Thymus (tissue), 14 donors: Measurements from ENCODE around the gene NUP43. TPM values are rescaled to one million over a fixed set of nuclear protein-coding genes. Genes with fewer than 3 reads are reported as not detected.

Experiments
- DNase-seq, 9 donors: peaks; one replicate each; pipeline ENCODE4 v3.0.0-alpha.2; 2013; ENCODE audit warnings: low spot score in 9 of 9, low read depth in 6 of 9, missing footprints in 1 of 9
- H3K27ac ChIP-seq, 2 donors: one replicate each; pipeline ENCODE4 v1.5.1; 2013; ENCODE audit warnings: control low read depth in 1 of 2, low read depth in 1 of 2, low read length in 1 of 2, mild to moderate bottlenecking in 1 of 2, moderate library complexity in 1 of 2
- H3K27me3 ChIP-seq, 2 donors: one replicate each; pipeline ENCODE4 v1.5.1; 2013; ENCODE audit warnings: low read length in 1 of 2; ENCODE audit not compliant: control insufficient read depth in 2 of 2, insufficient read depth in 1 of 2
- H3K36me3 ChIP-seq, 2 donors: one replicate each; pipeline ENCODE4 v1.5.1; 2013; ENCODE audit warnings: low read length in 1 of 2, mild to moderate bottlenecking in 1 of 2, moderate library complexity in 1 of 2; ENCODE audit not compliant: control insufficient read depth in 2 of 2, insufficient read depth in 2 of 2
- H3K4me1 ChIP-seq, 2 donors: one replicate each; pipeline ENCODE4 v1.5.1; 2013; ENCODE audit warnings: low read length in 2 of 2; ENCODE audit not compliant: control insufficient read depth in 2 of 2, insufficient read depth in 2 of 2
- H3K4me3 ChIP-seq, 2 donors: one replicate each; pipeline ENCODE4 v1.5.1; 2013; ENCODE audit warnings: low read length in 2 of 2, control low read depth in 1 of 2, mild to moderate bottlenecking in 1 of 2
- H3K9me3 ChIP-seq, 2 donors: one replicate each; pipeline ENCODE4 v1.5.1; 2013; ENCODE audit warnings: low read length in 1 of 2, mild to moderate bottlenecking in 1 of 2; ENCODE audit not compliant: control insufficient read depth in 2 of 2, insufficient read depth in 1 of 2
- WGBS: extraction: QIAGEN DNeasy Blood & Tissue Kit; methylation state at CpG from one replicate; pipeline ENCODE4 v1.1.7; 2013; 5-methylcytosine and 5-hydroxymethylcytosine counted together
- long read RNA-seq, 10 donors: transcript quantifications; one replicate each; lab custom pipeline, GENCODE V29; 2026
- polyA plus RNA-seq: library from polyadenylated mRNA; stranded (reverse); fragments of 200-250 nt; gene quantifications from one replicate; pipeline ENCODE4 v1.2.3, GENCODE V29; 2013
- total RNA-seq: library from RNA; stranded (reverse); fragments of 120-200 nt; gene quantifications from one replicate; pipeline ENCODE4 v1.2.4, GENCODE V29; 2013
- donor health status: healthy.

Gene NUP43
- 20.8 TPM for total RNA-seq
- 20.6 TPM for polyA plus RNA-seq
- long read RNA-seq, donor 1, partial matches to known transcripts = 0 of 1 reads
- long read RNA-seq, donor 1, other reads (novel, unspliced or antisense) = 0 of 1 reads
- long read RNA-seq, donor 2 = 0 reads
- long read RNA-seq, donor 3, partial matches to known transcripts = 31 of 32 reads
- long read RNA-seq, donor 3, other reads (novel, unspliced or antisense) = 0 of 32 reads
- long read RNA-seq, donor 4, partial matches to known transcripts = 0 of 3 reads
- long read RNA-seq, donor 4, other reads (novel, unspliced or antisense) = 0 of 3 reads
- long read RNA-seq, donor 5, transcript NUP43-201 (8 exons, 3,874 nt) = major isoform, 9 of 21 reads
- long read RNA-seq, donor 5, partial matches to known transcripts = 10 of 21 reads
- long read RNA-seq, donor 5, other reads (novel, unspliced or antisense) = 0 of 21 reads
- long read RNA-seq, donor 6, partial matches to known transcripts = 6 of 6 reads
- long read RNA-seq, donor 6, other reads (novel, unspliced or antisense) = 0 of 6 reads
- long read RNA-seq, donor 7, partial matches to known transcripts = 7 of 9 reads
- long read RNA-seq, donor 7, other reads (novel, unspliced or antisense) = 0 of 9 reads
- long read RNA-seq, donor 8, partial matches to known transcripts = 0 of 2 reads
- long read RNA-seq, donor 8, other reads (novel, unspliced or antisense) = 0 of 2 reads
- long read RNA-seq, donor 9, partial matches to known transcripts = 0 of 4 reads
- long read RNA-seq, donor 9, other reads (novel, unspliced or antisense) = 0 of 4 reads
- long read RNA-seq, donor 10, partial matches to known transcripts = 0 of 4 reads
- long read RNA-seq, donor 10, other reads (novel, unspliced or antisense) = 0 of 4 reads

- Histone ChIP-seq H3K27me3 (no peaks in the 10 kb centered on the region), H3K36me3 (peaks cover 9 to 24% of the 10 kb centered on the region in 2 donors), H3K4me3 (peak within 1 kb of the TSS; percentile 51 to 93), H3K4me1 (peaks cover 16 to 25% of the 10 kb centered on the region in 2 donors), H3K9me3 (peaks cover 0 to 5% of the 10 kb centered on the region in 2 donors), H3K27ac (peak within 1 kb of the TSS; percentile 85 to 87)
- DNase-seq = peak; percentile 86 to 98 (median 94)
- 7% methylated on average over 41 of the region's 41 CpGs for WGBS
These were observed at the start of gene NUP43 for GRCh38 chr6:149746147-149746946. NUP43 (minus strand) TSS chr6:149746529; CDS start chr6:149746495, 34 bp downstream.

GRCh38 chr6:149783551-149783950 is 37.2 kb upstream of the NUP43 start:
- Histone ChIP-seq H3K9me3 (no peaks in the 10 kb centered on the region), H3K4me1 (no peaks in the 10 kb centered on the region), H3K4me3 (no peak overlapping the region), H3K36me3 (peaks cover 20 to 25% of the 10 kb centered on the region in 2 donors), H3K27me3 (no peaks in the 10 kb centered on the region), H3K27ac (no peak overlapping the region)
- no peak for DNase-seq
- WGBS = 99% methylated on average over 3 of the region's 3 CpGs

- Histone ChIP-seq H3K36me3 (peaks cover 23 to 27% of the 10 kb centered on the region in 2 donors), H3K27ac (no peak overlapping the region), H3K4me1 (no peaks in the 10 kb centered on the region), H3K27me3 (no peaks in the 10 kb centered on the region), H3K9me3 (no peaks in the 10 kb centered on the region), H3K4me3 (no peak overlapping the region)
- DNase-seq = no peak
- 95% methylated on average over 2 of the region's 2 CpGs for WGBS
These were observed 36.0 kb upstream of the NUP43 start for GRCh38 chr6:149782337-149782736.

- peaks cover 23 to 27% of the 10 kb centered on the region in 2 donors for H3K36me3 ChIP-seq
These were observed 35.4 kb upstream of the NUP43 start for GRCh38 chr6:149781715-149782114.

GRCh38 chr6:149779644-149779963 is 33.3 kb upstream of the NUP43 start:
- H3K4me3 ChIP-seq = no peak overlapping the region

More at GRCh38 chr6:149781715-149782114, 35.4 kb upstream of the NUP43 start:
- H3K27me3 ChIP-seq = no peaks in the 10 kb centered on the region
- no peak overlapping the region for H3K27ac ChIP-seq
- DNase-seq = no peak
- no peaks in the 10 kb centered on the region for H3K4me1 ChIP-seq
- no peaks in the 10 kb centered on the region for H3K9me3 ChIP-seq
- no peak overlapping the region for H3K4me3 ChIP-seq

GRCh38 chr6:149777624-149778023 is 31.3 kb upstream of the NUP43 start:
- no peak for DNase-seq
- Histone ChIP-seq H3K27ac (no peak overlapping the region), H3K4me3 (no peak overlapping the region), H3K27me3 (no peaks in the 10 kb centered on the region), H3K36me3 (peaks cover 28 to 36% of the 10 kb centered on the region in 2 donors), H3K9me3 (no peaks in the 10 kb centered on the region), H3K4me1 (no peaks in the 10 kb centered on the region)
- 98% methylated on average over 1 of the region's 1 CpG for WGBS

More at GRCh38 chr6:149779644-149779963, 33.3 kb upstream of the NUP43 start:
- Histone ChIP-seq H3K27ac (no peak overlapping the region), H3K4me1 (no peaks in the 10 kb centered on the region), H3K9me3 (no peaks in the 10 kb centered on the region), H3K27me3 (no peaks in the 10 kb centered on the region), H3K36me3 (peaks cover 33 to 42% of the 10 kb centered on the region in 2 donors)
- no peak for DNase-seq
- 97% methylated on average over 2 of the region's 2 CpGs for WGBS

- no peak for DNase-seq
- Histone ChIP-seq H3K9me3 (no peaks in the 10 kb centered on the region), H3K36me3 (peaks cover 28 to 47% of the 10 kb centered on the region in 2 donors), H3K4me3 (no peak overlapping the region), H3K27me3 (no peaks in the 10 kb centered on the region), H3K4me1 (no peaks in the 10 kb centered on the region), H3K27ac (no peak overlapping the region)
- 38% methylated on average over 6 of the region's 6 CpGs for WGBS
These were observed 25.6 kb upstream of the NUP43 start for GRCh38 chr6:149771925-149772324.

- no peaks in the 10 kb centered on the region for H3K9me3 ChIP-seq
- H3K4me3 ChIP-seq = no peak overlapping the region
- H3K4me1 ChIP-seq = no peaks in the 10 kb centered on the region
- peaks cover 30 to 48% of the 10 kb centered on the region in 2 donors for H3K36me3 ChIP-seq
- 98% methylated on average over 3 of the region's 3 CpGs for WGBS
- no peak for DNase-seq
- H3K27ac ChIP-seq = no peak overlapping the region
- H3K27me3 ChIP-seq = no peaks in the 10 kb centered on the region
These were observed 24.9 kb upstream of the NUP43 start for GRCh38 chr6:149771185-149771584.
